Duodenal mucosa (tissue), 2 donors: ENCODE measurements around the gene PXT1.
"Not testable (repeated sequence)": the region's sequence is repeated elsewhere in the genome, so short reads cannot be mapped to it uniquely, and the experiment has no call there.

Source experiments
- H3K27ac ChIP-seq: one replicate; pipeline ENCODE4 v1.7.0; 2013; ENCODE audit warnings: low read depth, low read length
- H3K27me3 ChIP-seq, 2 donors: one replicate each; pipeline ENCODE4 v1.7.0; 2013; ENCODE audit warnings: low read length in 2 of 2, control low read depth in 1 of 2; ENCODE audit not compliant: insufficient read depth in 2 of 2, control insufficient read depth in 1 of 2
- H3K36me3 ChIP-seq, 2 donors: one replicate each; pipeline ENCODE4 v1.7.0; 2013; ENCODE audit warnings: low read length in 2 of 2, control low read depth in 1 of 2; ENCODE audit not compliant: insufficient read depth in 2 of 2, control insufficient read depth in 1 of 2
- H3K4me1 ChIP-seq, 2 donors: one replicate each; pipeline ENCODE4 v1.7.0; 2013; ENCODE audit warnings: low read length in 2 of 2, control low read depth in 1 of 2; ENCODE audit not compliant: insufficient read depth in 2 of 2, control insufficient read depth in 1 of 2
- H3K4me3 ChIP-seq, 2 donors: one replicate each; pipeline ENCODE4 v1.7.0; 2013; ENCODE audit warnings: low read length in 2 of 2, low read depth in 1 of 2
- H3K9ac ChIP-seq, 2 donors: one replicate each; pipeline ENCODE4 v1.7.0; 2013; ENCODE audit warnings: low read length in 2 of 2, low read depth in 1 of 2
- H3K9me3 ChIP-seq, 2 donors: one replicate each; pipeline ENCODE4 v1.7.0; 2013; ENCODE audit warnings: low read length in 2 of 2, control low read depth in 1 of 2; ENCODE audit not compliant: control insufficient read depth in 1 of 2

The PXT1 gene

DNA sequence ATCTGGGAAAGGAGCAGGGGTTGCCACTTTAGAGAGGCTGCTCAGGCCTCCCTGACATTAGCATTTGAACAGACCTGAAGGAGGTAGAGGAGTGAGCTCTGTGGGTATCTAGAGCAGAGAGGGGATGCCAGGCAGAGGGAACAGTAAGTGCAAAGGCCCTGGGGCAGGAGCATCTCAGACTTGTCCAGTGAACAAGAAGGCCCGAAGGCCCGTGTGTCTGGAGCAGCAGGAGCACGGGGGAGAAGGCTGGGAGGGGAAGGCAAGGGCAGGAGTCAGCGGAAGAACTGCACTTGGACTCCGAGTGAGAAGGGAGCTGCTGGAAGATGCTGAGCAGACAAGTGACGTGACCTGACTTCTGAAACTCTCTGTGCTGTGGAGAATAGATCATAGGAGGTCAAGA, 70.6 kb downstream of the PXT1 start:
- Histone ChIP-seq H3K27me3 (no peaks in the 10 kb centered on the region), H3K4me3 (no peak overlapping the region), H3K9me3 (no peaks in the 10 kb centered on the region), H3K9ac (no peak overlapping the region), H3K36me3 (peaks cover 22 to 40% of the 10 kb centered on the region in 2 donors), H3K4me1 (no peaks in the 10 kb centered on the region), H3K27ac (no peak overlapping the region)

DNA sequence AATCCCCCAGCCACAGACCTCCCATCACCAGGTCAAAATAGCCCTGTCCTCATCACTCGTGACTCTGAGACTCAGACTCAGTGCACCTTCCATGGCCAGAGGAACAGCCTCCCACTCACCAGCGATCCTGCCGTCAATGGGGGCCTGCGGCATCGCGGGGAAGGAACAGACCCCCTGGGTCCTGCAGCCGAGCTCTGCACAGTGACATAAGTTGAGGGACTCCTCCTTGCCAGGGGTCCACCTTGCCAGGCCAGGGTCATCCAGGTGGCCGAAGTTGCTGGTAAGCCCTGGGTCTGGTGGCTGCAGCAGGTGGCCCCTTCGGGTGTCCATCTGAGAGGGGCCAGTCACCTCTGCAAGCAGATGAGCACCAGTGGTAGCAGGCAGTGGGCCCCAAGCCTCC, 71.4 kb downstream of the PXT1 start:
- H3K4me3 ChIP-seq: no peak overlapping the region
- no peak overlapping the region for H3K27ac ChIP-seq
- no peaks in the 10 kb centered on the region for H3K4me1 ChIP-seq
- no peak overlapping the region for H3K9ac ChIP-seq
- H3K27me3 ChIP-seq: no peaks in the 10 kb centered on the region
- no peaks in the 10 kb centered on the region for H3K9me3 ChIP-seq
- H3K36me3 ChIP-seq: peaks cover 22 to 40% of the 10 kb centered on the region in 2 donors

GRCh38 chr6:36370638-36371037, 72.0 kb downstream of the PXT1 start:
- H3K27me3 ChIP-seq: no peaks in the 10 kb centered on the region
- no peak overlapping the region for H3K9ac ChIP-seq
- H3K4me3 ChIP-seq: no peak overlapping the region
- peaks cover 0 to 2% of the 10 kb centered on the region in 2 donors for H3K4me1 ChIP-seq
- no peaks in the 10 kb centered on the region for H3K9me3 ChIP-seq
- H3K36me3 ChIP-seq: peaks cover 18 to 35% of the 10 kb centered on the region in 2 donors
- no peak overlapping the region for H3K27ac ChIP-seq

- no peaks in the 10 kb centered on the region for H3K9me3 ChIP-seq
- H3K9ac ChIP-seq: no peak overlapping the region
- H3K4me1 ChIP-seq: peaks cover 6 to 10% of the 10 kb centered on the region in 2 donors
- no peaks in the 10 kb centered on the region for H3K27me3 ChIP-seq
- H3K4me3 ChIP-seq: no peak overlapping the region
- H3K36me3 ChIP-seq: peaks cover 18 to 34% of the 10 kb centered on the region in 2 donors
- no peak overlapping the region for H3K27ac ChIP-seq
Measured at GRCh38 chr6:36368921-36369865, 73.5 kb downstream of the PXT1 start.

DNA sequence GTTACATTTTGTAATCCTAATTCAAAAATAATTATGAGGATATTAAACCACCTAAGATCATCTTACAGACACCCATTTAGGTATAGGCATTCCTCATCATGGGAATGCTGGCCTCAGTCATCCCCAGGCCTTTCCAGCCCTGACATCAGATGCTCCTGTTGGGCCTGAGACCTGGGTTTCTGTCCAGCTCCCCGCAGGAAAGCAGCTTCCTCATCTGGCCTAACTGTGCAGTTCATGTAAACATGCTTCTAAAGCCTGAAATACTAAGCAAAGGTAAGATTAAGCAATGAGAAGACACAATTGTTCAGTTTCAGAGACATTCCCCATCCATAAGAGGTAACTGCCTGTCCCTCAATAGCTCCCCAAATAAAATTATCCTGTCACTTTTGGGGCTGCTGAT, 74.2 kb downstream of the PXT1 start:
- Histone ChIP-seq H3K9ac (no peak overlapping the region), H3K9me3 (no peaks in the 10 kb centered on the region), H3K27ac (no peak overlapping the region), H3K4me3 (no peak overlapping the region), H3K4me1 (peaks cover 6 to 10% of the 10 kb centered on the region in 2 donors), H3K36me3 (peaks cover 18 to 34% of the 10 kb centered on the region in 2 donors), H3K27me3 (no peaks in the 10 kb centered on the region)

DNA sequence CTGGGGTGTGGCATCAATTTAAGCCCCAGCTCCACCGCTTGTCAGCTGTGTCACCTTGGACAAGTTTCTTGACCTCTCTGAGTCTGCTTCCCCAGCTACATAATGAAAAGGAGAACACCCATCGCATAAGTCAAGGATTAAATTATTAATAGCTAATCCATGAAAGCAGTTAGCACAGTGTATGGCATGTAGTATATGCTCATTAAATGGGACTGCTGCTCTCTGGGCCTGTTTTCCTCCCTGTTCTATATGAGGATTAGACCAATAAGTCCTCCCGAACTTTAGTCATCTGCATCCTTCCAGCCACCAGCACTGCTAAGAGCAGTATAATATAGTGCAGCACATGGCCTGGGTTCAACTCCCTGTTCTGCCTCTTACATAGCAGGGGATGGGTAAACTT, 74.9 kb downstream of the PXT1 start:
- Histone ChIP-seq H3K36me3 (peaks cover 18 to 32% of the 10 kb centered on the region in 2 donors), H3K9me3 (no peaks in the 10 kb centered on the region), H3K9ac (no peak overlapping the region), H3K4me3 (no peak overlapping the region), H3K27me3 (no peaks in the 10 kb centered on the region), H3K27ac (no peak overlapping the region), H3K4me1 (peaks cover 6 to 10% of the 10 kb centered on the region in 2 donors)

GRCh38 chr6:36364669-36365479, 77.8 kb downstream of the PXT1 start:
- Histone ChIP-seq H3K9ac (peak overlapping the region in 1 of 2 donors; percentile 41), H3K36me3 (peaks cover 12 to 20% of the 10 kb centered on the region in 2 donors), H3K4me3 (no peak overlapping the region), H3K27ac (peak overlapping the region; percentile 22), H3K27me3 (no peaks in the 10 kb centered on the region), H3K9me3 (no peaks in the 10 kb centered on the region), H3K4me1 (peaks cover 6 to 10% of the 10 kb centered on the region in 2 donors)

GRCh38 chr6:36364061-36364635, 78.5 kb downstream of the PXT1 start:
- peaks cover 12 to 13% of the 10 kb centered on the region in 2 donors for H3K36me3 ChIP-seq
- H3K4me3 ChIP-seq: not testable (repeated sequence)

GRCh38 chr6:36363371-36363752, 79.3 kb downstream of the PXT1 start:
- H3K9ac ChIP-seq, H3K9me3 ChIP-seq, H3K27ac ChIP-seq, H3K36me3 ChIP-seq, H3K27me3 ChIP-seq, H3K4me3 ChIP-seq: not testable (repeated sequence)
- peaks cover 9 to 10% of the 10 kb centered on the region in 2 donors for H3K4me1 ChIP-seq

More at GRCh38 chr6:36364061-36364635, 78.5 kb downstream of the PXT1 start:
- not testable (repeated sequence) for H3K9ac ChIP-seq, H3K27me3 ChIP-seq, H3K9me3 ChIP-seq, H3K27ac ChIP-seq
- H3K4me1 ChIP-seq: peaks cover 6 to 10% of the 10 kb centered on the region in 2 donors
